T follicular helper cell (primary cell): ENCODE data around the gene GOLGA3.
A peak's percentile ranks its signal among the peaks of the same experiment; 100 is the strongest.
"Not testable (repeated sequence)": the region's sequence is repeated elsewhere in the genome, so short reads cannot be mapped to it uniquely, and the experiment has no call there.

Source experiments
- DNase-seq: peaks from one replicate; pipeline ENCODE4 v3.0.0-alpha.2; 2020; ENCODE audit warnings: low read depth

Gene GOLGA3

DNA sequence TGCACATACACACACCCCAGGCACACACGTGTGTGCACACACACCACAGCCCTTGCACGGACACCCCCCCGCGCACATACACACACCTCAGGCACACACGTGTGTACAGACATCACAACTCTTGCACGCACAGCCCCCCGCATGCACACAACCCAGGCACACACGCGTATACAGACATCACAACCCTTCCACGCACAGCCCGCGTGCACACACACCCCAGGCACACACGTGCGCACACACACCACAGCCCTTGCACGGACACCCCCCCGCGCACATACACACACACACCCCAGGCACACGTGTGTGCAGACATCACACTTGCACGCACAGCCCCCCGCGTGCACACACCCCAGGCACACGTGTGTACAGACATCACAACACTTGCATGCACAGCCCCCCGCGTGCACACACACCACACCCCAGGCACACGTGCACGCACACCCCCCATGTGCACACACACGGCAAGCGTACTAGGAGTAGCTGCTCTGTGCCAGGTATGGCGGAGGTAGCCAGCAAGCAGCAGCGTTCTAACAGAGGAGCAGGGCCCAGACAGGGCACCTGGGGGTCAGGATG is 48.8 kb downstream of the GOLGA3 start:
- no peak for DNase-seq

DNA sequence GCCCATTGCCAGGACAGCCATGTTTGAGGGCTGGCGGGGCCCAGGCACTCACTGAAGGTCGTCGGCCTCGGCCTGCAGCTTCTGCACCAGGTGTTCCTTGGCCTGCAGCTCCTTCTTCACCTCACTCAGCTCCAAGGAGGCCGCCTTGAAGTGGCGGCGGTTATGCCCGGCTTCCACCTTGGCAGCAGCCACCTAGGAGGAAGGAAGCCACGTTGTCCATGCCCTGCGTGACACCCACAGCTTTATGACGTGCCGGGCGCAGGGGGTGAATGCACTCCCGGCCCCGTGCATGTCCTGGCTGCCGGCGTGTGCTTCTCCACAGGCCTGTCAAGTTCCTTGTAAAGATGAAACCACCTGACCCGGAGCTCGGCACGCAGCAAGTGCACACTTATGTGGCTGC is 51.1 kb downstream of the GOLGA3 start:
- no peak for DNase-seq

DNA sequence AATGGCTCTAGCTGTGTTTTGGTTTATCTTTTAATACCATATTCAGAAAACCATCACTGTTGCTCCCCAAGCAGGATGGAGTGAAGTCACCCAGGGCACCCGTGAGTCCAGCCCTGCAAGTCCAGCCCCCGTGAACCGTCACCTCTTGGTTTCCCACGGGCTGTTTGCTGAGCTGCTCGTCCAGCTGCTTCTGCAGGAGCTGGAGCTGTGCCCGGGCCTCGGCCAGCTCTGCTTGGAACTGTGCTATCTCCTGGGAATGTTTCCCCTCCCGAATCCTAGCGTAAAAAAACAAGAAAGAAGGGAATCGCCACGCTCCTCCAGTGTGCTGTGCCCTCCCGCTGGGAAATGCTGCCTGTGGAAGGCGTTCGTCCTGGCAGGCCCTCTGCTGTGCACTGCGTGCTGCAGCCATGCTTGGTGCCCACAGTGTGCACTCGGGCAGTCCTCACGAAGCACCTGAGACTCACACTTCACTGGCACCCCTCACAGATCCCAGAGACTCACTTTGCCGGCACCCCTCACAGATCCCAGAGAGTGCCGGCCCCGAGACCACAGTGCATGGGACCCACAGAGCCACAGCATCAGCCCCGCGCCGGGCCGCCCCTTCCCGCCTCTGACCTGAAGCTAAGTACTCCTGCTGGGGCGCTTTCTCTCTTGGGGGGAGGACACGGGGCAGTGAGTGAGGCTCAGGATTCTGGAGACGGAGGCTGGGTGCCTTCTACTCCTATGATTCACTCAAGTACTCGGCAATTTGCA is 51.7 kb downstream of the GOLGA3 start:
- DNase-seq: no peak

DNA sequence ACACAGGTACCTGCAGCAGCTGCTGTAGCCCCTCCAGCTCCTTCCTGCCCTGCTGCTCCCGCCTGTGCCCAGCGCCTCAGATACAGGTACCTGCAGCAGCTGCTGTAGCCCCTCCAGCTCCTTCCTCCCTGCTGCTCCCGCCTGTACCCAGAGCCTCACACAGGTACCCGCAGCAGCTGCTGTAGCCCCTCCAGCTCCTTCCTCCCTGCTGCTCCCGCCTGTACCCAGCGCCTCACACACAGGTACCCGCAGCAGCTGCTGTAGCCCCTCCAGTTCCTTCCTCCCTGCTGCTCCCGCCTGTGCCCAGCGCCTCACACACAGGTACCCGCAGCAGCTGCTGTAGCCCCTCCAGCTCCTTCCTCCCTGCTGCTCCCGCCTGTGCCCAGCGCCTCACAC is 52.4 kb downstream of the GOLGA3 start:
- DNase-seq: not testable (repeated sequence)

DNA sequence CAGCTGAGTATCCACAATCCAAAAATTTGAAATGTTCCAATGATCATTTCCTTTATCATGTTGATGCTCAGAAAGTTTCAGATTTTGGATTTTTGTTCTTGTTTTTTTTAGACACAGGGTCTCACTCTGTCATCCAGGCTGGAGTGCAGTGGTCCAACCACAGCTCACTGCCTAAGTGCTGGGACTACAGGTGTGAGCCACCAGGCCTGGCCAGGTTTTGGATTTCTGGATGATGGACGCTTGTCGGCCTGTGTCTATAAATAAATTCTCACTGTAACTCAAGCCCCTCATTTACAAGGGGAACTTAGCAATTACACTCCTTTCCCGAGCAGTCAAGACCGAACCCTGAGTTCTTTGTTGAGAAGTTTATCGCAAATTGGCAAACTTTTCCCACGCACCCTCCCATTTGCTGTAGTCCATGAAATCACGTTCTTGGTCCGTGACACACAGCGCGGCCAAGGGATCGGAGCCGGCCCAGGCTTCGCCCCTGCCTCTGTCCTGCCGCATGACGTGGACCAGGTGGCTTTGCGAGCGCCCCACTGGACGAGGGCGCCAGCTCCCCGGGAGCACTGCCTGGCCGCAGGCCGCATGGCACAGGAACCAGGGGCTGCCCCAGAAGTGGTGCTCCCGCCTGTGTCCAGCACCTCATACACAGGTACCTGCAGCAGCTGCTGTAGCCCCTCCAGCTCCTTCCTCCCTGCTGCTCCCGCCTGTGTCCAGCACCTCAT is 53.0 kb downstream of the GOLGA3 start:
- no peak for DNase-seq

DNA sequence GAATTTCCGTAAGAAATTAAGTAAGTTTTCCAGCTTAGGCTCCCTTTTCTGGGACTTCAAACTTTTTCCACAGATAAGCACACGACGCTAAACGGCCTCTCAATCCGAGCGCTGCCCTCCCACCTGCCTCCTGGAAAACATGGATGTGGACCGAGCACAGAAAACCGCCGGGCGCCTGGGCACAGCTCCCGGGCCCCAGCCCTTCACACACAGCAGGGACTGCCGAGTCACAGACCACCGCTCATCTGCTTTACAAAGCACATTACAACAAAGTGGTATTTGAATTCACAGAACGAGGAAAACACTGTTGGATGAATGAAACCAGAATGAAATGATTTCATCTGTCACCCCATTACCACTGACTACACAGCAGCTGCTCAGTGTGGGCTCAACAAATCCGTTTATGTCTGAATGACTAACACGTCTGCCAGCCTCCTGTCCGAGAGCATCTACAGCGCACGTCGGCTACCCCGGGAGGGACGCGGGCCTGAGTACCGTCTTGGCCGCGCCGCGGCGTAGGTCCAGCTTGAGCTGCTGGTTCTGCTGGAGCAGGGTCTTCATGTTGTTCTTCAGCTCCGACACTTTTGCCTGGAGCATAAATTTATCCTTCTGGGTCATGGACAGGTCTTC is 53.9 kb downstream of the GOLGA3 start:
- no peak for DNase-seq

DNA sequence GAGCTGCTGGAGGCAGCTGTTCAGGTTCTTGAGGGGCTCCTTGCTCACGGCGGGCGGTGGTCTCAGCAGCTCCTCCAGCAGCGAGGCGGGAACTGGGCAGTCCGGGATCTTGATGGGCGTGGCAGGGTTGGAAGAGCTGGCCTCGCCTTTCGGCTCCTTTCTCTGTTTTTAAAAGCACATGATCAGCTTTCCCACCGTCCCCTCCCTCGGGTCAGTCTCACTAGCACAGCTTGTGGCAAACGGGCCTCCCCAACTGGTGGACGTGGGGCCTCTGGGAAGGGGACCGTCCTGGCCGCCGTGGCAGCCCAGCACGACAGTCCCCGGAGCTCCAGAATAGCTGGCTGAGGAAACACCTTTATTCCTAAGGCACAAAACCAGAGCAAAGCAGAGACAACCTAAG is 54.5 kb downstream of the GOLGA3 start:
- DNase-seq: no peak

DNA sequence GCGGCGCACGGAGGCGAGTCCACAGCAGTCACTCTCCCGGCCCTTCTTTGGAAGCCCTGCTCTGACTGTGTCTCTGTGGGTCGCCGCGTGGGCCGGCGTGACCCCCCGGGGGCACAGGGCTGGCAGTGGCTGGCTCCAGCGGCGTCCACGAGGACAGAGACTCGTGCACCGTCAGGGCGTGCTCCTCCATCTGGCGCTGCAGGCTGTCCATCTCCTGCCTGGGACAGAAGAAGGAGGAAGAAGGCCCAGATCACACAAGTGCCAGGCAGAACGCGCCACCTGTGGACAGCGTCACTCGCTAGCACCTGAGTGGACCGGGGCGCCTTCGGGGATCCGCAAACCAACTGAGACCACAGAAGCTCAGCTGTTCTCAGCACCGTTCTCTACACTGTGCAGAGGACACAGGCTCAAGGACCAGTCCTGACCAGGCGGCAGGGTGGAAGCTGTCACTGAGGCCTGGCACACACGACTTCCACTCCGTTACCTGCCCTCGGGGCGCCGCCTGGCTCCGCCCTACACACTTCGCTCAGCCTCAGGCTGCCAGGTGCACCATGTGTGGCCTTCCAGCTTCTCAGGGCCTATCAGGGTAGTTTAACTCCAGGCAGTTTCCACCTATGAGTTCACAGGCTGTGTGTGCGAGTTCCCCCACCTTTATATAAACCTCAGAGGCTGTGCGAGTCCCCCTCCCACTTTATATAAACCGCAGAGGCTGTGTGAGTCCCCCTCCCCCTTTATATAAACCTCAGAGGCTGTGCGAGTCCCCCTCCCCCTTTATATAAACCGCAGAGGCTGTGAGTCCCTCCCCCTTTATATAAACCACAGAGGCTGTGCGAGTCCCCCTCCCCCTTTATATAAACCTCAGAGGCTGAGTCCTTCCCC is 55.4 kb downstream of the GOLGA3 start:
- DNase-seq: no peak

DNA sequence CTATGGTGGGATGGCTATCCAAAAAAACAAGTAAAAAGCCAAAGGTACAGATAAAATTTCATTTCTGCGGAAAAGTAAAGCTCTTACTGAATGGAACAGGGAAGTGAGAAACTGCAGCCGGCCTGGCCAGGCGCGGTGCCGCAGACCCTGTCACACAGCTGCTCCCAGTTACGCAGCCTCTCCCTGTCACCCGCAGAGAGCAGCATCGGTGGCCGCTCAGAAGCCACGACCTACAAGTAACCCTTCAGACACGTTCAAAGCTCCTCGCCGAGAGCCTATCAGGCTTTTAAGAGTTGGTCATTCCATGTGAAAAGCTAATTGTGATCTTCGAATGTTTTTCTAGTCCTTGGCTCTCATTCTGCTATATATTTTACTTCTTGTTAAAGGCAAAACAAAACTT is 56.1 kb downstream of the GOLGA3 start:
- no peak for DNase-seq

DNA sequence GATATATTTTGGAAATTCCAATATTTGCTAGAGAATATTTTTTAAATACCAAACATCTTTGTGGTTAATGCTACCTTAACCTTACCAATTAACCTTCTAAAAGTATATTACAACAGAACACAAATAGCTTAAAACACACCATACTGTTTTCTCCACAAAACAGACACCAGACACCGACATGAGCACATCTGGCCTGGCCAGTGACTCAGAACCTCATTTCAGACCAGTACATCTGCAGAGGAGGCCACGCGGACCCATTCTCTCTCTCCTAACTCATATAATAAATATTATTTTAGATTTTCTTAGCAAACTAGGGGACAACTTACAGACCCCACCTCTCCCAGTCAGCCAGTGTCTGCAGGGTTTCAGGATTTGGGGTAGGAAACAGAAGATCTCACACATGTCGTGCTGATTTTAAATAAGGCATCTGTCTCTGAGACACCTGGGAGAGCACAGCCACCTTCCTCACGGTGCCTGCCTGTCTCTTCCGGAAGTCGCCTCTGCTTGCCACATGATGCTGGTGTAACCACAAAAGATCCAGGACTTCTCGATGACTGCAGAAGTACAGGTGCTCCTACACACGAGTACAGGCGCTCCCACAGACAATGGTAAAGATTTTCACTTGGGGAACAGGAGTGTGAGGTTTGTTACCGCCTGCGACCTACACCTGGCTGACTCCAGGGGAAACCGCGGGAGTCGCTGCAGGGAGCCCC is 57.4 kb downstream of the GOLGA3 start:
- DNase-seq: peak; percentile 58

DNA sequence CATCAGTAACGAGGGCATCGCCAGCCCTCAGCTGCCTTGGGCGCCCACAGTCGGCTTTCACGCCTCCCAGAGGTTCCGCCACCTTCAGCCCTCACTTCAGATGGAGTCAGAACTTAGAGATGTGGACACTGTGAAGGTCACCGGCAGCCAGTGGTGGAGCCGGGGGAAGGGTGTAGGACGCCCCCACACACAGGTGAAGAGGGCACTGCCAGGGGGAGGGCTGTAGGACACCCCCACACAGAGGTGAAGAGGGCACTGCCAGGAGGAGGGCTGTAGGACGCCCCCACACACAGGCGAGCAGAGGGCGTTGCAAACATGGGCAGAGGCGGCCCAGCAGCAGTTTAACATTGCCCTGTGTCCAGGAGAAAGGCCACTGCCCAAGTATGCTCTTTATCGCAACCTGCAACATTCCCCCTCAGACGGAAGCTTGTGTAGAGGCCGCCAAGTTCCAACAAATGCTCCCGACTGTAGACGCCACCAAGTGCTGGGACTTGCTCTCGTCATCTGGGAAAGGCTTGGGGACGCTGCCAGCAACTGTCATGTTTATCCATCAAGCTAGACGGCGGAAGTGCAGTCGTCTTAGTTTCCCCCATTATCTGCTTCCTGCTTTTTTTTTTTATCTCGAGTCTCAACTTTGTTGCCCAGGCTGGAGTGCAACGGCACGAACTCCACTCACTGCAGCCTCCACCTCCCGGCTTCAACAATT is 62.1 kb downstream of the GOLGA3 start:
- no peak for DNase-seq

DNA sequence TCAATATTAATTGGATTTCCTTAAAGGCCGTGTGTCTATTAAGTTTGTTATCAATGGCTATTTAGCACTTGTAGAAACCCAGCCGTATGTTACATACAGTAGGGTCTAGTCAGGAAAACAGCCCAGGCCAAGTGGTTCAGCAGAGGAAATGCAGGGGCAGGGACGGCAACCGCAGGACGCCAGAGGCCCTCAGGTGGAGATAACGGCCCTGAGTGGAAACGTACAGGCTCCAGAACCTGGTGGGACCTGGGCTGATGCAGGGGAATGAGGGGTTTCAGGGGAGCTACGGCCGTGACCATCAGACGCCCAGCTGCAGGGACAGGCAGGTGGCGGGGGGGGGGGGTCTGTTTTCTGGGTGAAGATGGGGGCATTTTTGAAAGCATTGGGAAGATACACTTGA is 63.3 kb downstream of the GOLGA3 start:
- DNase-seq: no peak

DNA sequence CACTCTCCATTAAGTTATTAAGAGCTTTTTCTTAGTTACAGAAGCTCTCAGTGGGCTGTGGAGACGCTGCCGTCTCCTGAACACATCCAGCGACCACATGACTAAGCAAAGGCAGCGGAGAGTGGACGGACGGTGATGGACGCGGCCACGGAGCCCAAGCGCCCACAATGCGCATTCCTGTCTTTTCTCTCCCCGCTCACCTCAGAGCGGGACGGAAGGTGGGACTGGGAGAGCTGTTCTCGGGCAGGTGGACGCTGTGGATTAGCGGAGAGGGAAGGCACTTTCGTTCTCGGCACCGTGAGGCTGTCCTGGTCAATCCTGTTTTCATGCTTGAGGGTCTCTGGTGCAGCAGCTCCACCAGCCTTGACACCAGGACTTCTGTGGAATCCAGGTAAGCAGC is 64.4 kb downstream of the GOLGA3 start:
- no peak for DNase-seq

DNA sequence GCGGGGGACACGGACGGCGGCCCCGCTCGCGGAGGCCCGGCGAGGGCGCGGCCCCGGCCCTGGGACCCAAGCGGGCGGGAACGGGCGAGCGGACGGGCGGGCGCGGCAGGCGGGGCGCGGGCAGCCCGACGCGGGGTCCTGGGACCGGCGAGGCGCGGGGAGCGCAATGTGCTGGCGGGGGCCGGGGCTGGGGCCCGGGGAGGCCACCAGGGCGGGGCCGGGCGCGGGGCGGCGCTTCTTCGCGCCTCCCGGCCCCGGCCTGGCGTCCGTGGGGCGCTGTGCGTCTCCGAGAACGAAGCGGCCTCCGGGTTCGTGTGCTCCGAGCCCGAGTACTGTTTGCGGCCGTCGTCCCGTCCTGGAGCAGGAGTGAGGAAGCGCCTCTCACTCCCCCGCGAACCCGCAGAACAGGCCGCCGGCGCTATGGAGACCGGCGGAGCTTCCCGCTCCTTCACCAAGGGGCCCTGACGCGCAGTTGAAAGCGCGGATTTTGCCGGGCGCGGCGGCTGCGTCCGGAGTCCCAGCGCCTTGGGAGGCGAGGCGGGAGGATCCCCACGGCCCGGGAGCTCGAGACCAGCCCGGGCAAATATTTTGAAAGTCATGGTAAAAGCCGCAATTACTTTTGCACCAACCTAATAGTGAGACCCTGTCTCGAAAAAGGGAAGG is 66.6 kb downstream of the GOLGA3 start:
- DNase-seq: peak; percentile 80

DNA sequence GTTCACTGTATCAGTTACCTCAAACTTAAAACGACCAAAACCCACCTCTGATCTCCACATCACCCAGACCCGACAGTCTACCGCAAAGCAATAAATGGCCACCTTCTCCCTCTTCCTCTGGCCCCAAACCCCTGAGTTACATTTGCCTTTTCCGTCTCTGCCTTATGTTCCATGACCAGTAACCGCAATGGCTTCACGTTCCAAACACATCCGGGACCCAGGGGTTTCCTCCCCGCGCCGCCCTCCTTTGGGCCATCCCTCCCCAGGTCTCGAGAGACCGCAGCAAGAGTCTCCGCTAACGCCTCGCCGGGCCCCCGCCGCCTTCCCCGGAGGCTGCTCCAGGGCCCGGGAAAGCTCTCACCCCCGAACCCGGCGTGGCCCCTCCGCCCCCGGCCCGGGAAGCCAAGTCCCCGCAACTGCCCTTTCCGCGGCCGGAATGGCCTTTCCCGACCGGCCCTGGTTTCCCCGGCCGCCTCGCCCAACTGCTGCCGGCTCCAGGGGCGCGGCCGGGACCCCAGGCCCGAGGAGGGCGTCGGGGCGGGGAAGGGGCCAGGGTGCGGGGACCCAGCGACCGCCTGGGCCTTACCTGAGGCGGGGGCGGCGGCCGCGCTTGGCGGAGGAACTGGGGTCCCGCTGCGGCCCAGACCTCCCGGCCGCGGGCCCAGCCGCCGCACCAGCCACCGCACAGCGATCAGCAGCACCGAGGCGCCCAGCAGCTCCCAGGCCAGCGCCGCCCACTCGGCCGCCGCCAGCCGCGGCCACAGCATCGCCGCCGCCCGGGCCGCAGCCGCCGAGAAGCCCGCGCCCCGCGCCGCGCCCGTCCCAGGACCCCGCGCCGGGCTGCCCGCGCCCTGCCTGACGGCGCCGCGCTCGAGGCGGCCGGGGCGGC is 67.4 kb downstream of the GOLGA3 start, which contains the start of gene ANKLE2:
Gene ANKLE2, minus strand, starts transcription at position 801 of the 889 bp plus-strand sequence. Its CDS starts 34 bp downstream, at position 767.
- peak; percentile 49 for DNase-seq

DNA sequence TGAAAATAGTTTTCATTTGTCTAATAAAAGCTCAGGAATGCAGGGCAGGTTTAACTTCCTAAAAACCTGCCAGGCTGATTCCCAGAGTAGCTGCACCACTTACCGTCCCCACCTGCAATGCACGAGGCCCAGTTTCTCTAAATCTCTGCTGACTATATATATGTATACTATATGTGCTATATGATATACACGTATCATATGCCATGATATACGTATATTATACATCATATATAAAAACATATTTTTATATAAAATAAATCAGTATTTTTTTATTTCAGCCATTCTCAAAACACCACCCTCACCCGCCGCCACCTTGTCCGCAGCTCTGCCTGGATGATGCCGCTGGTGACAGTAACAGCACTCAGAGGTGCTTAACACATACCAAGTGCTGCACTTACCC is 69.3 kb downstream of the GOLGA3 start:
- DNase-seq: no peak

DNA sequence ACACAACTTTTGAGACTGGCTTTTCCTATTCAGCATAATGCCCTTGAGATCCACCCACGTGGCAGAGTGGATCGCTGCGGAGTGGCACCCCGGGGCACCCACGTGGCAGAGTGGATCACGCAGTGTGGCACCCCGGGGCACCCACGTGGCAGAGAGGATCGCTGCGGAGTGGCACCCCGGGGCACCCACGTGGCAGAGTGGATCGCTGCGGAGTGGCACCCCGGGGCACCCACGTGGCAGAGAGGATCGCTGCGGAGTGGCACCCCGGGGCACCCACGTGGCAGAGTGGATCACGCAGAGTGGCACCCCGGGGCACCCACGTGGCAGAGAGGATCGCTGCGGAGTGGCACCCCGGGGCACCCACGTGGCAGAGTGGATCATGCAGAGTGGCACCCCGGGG is 69.8 kb downstream of the GOLGA3 start:
- not testable (repeated sequence) for DNase-seq

DNA sequence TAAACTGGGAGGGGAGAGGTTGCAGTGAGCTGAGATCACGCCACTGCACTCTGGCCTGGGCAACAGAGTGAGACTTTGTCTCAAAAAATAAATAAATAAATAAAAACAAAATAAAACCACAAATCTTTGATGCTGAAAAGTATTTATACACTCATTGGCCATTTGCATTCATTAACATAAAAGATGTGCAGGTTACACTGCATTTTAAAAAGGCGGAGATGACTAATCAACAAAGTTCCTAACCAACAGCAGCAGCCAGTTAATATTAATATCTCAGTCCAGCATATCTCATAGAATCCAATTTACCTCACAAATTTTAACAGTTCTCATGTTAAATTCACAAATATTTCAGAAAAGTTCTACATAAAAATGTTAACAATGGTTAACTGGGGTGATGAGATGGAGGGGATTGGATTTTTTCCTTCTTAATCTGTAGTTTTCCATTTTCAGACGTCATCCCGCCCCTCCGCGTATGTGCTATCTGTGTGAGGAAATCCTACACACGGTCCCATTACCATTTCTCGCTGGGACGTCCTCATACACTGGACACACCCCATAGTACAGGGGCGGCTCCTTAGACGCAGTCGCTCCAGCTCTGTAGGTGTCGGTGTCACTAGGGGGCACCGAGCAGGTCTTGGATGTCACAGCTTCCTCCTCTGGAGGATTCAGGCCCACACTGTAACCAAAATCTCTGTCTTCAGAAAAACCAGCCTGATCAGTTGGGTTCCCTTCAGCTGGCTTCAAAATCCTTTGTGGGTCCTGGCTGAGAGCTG is 74.3 kb downstream of the GOLGA3 start:
- no peak for DNase-seq
